ENCODE results near the gene ASGR1.

ASGR1 gene

GRCh38 chr17:7216242-7217112 is 37.3 kb upstream of the ASGR1 start:
- DNase-seq, result no peak

- DNase-seq, result no peak
These were observed 36.5 kb upstream of the ASGR1 start for GRCh38 chr17:7215652-7216180.

DNA sequence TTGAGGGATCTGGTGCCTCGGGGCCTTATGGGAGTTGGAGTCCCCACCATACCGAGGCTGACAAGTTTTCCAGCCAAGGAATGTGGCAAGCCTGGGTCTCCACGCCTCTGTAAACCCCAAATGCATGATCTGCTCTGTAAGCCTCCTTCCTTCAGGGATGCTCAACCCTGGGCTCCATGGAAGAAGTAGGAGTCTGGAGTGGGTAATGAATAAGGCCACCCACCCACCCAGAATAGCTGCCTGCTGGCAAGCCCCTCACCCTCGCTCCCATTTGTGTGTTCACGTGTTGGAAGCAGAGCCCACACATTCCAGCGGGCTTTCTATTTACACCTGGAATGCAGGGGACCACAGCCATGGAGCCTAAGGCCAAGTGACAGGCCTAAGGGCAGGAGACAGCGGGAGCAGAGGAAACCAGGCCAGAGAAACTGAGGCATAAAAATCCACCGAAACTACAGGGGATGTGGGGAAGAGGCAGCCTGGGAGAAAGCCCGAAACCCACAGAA is 36.0 kb upstream of the ASGR1 start:
- no peak for DNase-seq

DNA sequence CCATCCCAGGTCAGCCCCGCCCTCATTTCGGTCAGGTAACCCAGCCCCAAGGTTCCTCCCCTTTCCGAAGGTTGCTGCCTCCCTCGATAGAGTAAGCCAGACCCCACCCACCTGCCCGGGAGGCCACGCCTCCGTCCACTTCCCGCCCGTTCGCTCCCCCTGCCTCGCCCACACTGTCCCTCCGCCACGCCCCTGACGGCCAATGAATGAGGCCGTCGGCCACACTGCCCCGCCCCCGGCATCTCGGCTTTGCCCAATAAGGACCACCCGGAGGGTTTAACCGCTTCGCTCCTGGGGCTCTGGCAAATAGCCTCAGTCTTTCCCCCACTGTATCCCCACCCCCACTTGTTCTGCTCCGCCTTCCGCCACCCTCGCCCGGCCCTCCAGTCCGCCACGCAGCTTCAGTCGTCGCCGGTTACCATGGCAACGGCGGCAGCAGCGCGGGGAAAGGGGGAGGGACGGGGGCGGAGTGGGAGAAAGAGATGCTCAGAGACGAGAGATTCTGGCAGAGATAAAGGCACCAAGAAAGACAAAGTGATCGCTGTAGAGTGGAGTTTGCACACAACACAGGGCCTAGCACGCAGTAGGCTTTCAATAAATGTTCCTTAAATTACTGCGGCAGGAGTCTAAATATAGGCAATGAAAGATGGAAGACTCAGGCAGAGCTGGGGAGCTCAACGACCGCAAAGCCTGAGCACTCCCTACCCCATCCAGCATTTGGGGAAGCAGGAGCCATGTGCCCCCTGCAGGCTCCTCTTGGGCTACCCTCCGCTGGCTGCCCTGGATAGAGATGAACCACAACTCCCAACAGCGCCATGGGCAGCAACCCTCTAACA is 35.3 kb upstream of the ASGR1 start:
- peak; percentile 98 for DNase-seq

- peak; percentile 70 for DNase-seq
These were observed 34.7 kb upstream of the ASGR1 start for GRCh38 chr17:7213895-7214299.

GRCh38 chr17:7211491-7212273 is 32.5 kb upstream of the ASGR1 start:
- no peak for DNase-seq

DNA sequence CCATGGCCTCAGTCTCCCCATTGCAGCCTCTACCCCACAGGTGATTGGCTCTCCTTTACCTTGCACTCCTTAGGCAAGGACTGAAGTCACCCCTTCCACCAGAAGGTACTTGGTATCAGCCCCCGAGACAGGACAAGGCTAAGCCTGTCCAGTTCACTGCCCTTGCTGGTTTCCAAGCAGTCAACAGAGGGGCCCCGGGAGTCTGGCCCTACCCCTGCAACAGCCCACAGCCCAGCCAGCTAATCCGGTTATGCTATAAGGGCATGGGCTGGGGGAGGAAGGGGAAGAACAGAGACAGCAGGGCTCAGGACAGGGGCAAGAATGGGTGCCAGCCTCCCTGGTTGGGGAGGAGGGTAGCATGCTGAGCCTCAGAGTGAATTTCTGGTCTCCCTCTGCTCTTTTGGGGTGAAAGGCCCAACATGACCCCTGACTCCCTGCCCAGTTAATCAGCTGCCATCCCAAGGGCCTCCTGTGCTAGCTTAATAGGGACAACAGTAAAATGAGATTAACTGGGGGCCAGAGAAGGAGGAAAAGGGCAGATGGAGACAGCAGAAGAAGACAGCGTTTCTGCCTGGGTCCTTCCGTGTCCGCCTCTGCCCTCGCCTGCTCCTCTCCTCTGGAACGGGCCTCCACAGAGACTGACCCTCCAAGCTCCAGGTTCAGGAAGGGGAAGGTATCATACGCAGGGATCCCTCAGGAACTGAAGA is 29.7 kb upstream of the ASGR1 start:
- no peak for DNase-seq

DNA sequence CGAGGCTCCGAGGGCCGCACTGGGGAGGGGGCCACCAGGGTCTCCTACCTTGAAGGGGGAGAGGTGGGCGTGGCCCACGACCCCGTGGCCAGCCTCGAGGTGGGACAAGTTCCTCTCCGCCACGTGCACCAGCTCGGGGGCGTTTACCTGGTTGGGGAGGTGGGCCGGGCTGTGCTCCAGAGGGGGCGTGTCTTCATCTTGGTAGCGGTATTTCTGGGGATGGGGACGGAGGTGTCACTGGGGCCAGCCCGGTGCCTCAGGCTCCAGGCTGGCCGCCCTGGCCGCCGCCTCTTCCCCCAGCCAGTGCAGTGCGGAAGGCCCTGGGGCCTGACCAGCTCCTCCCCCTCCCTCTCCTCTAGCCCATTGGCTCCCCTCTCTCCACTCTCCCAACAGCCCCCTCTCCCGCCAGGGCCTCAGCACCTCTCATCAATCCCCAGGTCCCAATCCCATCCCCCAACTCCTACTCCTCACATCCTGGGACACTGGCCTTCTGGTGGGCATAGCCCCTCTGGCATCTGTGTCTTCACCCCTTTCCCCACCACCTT is 28.9 kb upstream of the ASGR1 start:
- DNase-seq, result no peak

DNA sequence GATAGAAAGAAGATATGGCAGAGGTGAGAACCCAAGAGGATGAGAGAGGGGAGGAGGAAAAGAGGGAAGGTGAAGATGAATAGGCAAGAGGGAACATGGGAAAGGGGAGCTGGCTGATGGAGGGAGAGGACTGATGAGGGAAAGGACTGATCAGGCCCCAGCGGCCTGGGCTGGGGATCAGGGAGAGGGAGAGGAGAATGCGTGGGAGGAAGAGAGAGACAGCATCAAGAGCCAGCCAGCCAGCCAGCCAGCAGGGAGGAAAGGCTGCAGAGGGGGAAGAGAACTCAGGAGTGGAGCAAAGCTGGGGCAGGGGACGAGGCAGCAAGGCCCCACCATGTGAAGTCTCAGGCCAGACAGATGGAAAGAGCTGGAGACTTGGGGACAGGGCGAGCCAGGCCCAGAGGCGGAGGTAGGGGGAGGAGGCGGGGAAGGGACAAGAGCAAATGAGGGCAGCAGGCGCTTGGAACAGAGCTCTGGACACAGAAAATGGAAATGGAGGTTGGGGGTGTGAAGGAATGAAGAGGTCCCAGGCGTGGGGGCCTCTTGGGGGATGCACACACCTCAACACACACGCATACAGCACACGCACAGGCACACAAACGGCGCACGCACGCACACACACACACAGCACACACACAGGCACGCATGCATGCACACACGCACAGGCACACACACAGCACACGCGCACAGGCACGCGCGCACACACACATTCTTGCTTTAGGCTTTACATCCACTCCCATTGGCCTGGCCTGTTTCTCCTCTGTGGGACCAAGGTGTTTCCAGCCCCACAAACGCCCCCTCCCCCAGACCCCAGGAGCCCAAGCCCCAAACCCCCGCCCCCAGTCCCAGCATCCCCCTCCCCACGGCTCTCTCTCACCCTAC is 28.2 kb upstream of the ASGR1 start:
- DNase-seq, result no peak

DNA sequence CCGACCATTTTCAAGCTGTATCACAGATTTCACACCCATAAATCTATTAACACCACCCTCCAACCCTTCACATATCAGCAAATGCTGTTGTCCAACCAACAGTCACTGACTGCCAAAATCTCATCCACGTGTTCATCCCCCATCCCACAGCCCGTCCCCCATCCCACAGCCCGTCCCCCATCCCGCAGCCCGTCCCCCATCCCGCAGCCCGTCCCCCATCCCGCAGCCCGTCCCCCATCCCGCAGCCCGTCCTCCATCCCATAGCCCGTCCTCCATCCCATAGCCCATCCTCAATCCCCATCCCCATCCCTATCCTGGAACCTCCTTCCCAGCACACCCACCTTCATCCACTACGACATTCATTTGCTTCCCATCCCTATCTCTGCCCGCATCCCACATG is 26.4 kb upstream of the ASGR1 start:
- no peak for DNase-seq

DNA sequence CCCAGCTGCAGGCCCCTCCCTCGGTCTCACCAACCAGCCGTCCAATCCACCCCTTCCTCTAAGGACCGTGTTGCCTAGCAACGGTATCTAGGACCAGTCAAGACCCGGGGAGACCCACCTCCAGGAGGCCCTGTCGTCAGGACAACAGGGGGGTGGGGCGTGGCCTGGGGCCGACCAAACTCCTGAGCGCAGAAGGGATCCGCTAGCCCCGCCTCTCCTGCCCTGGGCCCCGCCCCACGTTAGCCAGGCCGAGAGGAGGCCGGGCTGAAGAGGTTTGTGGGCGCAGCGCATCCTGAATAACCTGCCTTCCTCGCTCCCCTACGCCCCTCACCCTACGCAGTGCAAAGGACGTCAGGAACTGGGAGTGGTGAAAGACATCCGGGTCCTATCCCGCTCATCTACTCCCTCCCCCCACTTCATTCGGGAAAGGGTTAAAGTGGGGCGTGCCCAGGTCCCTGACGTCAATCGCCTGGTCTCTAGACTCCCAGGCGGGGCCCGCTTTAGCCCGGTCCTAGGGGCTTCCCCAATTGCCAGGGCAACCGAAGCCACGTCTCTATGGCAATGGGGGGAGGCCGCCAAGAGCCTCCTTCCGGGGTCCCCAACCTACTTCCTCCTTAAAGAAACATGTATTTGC is 25.8 kb upstream of the ASGR1 start:
- peak; percentile 97 for DNase-seq

- DNase-seq, result no peak
These were observed 25.2 kb upstream of the ASGR1 start for GRCh38 chr17:7204336-7204735.

GRCh38 chr17:7203391-7203790 is 24.2 kb upstream of the ASGR1 start:
- DNase-seq, result no peak

- no peak for DNase-seq
These were observed 17.7 kb upstream of the ASGR1 start for GRCh38 chr17:7196651-7197401.

DNA sequence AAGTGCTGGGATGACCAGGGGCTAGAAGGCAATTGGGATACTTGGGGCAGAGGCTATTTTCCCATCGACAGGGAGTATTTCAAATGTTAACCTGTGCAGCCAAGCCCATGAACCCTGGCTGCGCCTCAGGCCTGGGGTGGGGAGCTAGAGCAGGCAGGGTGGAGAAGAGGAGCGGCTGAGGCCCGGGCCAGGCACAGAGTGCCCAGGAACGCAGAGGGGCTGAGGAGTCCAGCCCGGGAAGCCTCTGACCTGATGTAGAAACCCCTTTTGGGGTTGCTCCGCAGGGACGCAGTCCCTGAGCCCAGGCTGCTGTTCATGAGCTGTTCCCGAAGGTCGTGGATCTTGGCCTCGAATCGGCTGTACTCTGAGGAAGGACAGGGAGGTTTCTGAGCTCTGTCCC is 16.8 kb upstream of the ASGR1 start:
- no peak for DNase-seq

DNA sequence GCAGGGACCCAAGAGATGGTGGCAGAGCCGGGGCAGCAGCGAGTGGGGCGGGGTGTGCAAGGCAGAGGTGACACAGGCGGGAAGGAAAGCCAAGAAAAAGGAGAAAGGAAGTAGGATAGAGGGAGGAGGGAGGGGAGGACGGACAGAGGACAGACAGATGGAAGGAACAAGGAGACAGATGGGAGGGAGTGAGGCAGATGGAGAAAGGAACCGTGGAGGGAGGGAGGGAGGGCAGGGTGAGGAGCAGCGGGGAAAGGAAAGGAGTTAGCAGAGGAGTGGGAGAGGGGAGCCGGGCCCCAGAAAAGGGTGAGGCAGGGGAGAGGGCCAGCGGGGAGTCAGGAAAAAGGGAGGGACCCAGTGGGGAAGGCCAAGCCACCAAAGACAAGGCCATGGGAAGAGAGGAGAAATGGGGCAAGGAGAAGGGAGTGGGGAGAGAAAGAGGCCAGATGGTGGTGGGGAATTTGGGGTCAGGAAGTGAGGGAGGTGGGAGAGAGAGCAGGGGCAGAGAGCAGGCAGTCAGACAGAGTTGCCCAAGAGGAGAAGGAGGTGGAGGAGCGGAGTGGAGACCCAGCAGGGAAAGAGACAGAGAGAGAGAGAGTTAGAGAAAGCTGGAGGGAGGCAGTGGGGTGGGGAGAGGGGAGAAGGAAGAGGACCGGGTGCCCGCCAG is 13.2 kb upstream of the ASGR1 start:
- DNase-seq, result no peak

DNA sequence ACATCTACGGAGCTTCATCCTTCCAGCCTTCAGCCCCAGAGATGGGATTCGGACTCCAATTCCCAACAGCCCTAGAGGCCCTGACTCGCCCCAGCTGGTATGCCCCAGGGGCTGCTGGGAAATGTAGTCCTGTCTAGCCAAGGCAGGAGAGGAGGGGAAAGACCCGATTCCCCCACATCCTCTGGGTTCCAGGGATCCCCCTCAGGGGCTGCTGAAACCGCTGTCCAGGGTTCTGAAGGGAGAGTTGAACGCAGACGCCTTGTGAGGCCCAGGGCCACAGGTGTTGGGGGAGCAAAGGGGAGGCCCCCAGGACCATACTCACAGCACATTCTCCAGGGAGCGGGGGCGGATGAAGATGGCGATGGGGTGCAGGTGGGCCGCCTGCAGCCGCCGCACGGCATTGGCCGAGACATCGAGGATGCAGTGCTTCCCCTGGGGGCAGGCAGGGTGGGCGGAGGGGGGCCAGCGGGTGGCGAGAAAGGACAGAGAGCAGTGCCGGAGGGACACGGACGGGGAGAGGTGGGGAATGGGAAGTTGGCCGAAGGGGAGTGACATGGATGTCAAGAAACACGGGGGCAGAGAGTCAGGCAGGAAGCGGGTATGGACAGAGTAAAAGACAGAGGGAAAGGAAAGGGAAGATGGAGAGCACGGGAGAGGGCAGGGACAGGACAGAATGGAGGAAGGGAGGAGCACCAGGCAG is 12.6 kb upstream of the ASGR1 start:
- DNase-seq, result no peak

DNA sequence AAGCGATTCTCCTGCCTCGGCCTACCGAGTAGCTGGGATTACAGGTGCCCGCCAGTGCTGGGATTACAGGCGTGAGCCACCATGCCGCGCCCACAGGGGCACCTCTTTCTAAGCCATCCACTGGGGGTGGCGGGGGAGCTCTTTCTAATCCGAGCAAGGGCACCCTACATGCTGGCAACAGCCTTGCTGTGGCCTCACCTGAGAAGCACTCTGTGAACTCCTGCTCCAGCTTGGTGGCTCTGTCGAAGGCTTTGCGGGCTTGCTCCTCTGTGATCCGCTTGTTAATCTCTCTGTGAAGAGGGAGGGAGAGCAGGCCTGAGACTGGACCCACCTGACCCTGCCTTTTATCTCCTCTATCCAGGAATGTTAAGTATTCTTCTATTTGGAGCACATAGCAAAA is 11.9 kb upstream of the ASGR1 start:
- DNase-seq, result no peak

All from T-helper 9 cell (primary cell).